ENCODE measurements around the gene NEK9.
"Not testable (repeated sequence)": the region's sequence is repeated elsewhere in the genome, so short reads cannot be mapped to it uniquely, and the experiment has no call there.

Gene NEK9

GRCh38 chr14:75107186-75107585 is 19.7 kb downstream of the NEK9 start:
- DNase-seq (ENCODE audit: low spot score), result no peak

- no peak for DNase-seq (ENCODE audit: low spot score)
These were observed 25.4 kb downstream of the NEK9 start for GRCh38 chr14:75101491-75101890.

GRCh38 chr14:75098682-75099081 is 28.2 kb downstream of the NEK9 start:
- DNase-seq (ENCODE audit: low spot score), result no peak

GRCh38 chr14:75098212-75098611 is 28.6 kb downstream of the NEK9 start:
- no peak for DNase-seq (ENCODE audit: low spot score)

- DNase-seq (ENCODE audit: low spot score), result no peak
These were observed 29.9 kb downstream of the NEK9 start for GRCh38 chr14:75096959-75097358.

GRCh38 chr14:75095690-75096089 is 31.2 kb downstream of the NEK9 start:
- DNase-seq (ENCODE audit: low spot score), result no peak

- no peak for DNase-seq (ENCODE audit: low spot score)
These were observed 32.0 kb downstream of the NEK9 start for GRCh38 chr14:75094896-75095295.

- DNase-seq (ENCODE audit: low spot score), result no peak
These were observed 34.1 kb downstream of the NEK9 start for GRCh38 chr14:75092698-75093097.

GRCh38 chr14:75091251-75091650 is 35.6 kb downstream of the NEK9 start:
- no peak for DNase-seq (ENCODE audit: low spot score)

- DNase-seq (ENCODE audit: low spot score), result no peak
These were observed 36.5 kb downstream of the NEK9 start for GRCh38 chr14:75090353-75090752.

GRCh38 chr14:75088566-75089373 is 38.1 kb downstream of the NEK9 start:
- peak; percentile 72 for DNase-seq (ENCODE audit: low spot score)

- DNase-seq (ENCODE audit: low spot score), result no peak
These were observed 38.7 kb downstream of the NEK9 start for GRCh38 chr14:75088153-75088552.

- DNase-seq (ENCODE audit: low spot score), result no peak
These were observed 42.3 kb downstream of the NEK9 start for GRCh38 chr14:75084513-75084912.

- DNase-seq (ENCODE audit: low spot score), result no peak
These were observed 43.6 kb downstream of the NEK9 start for GRCh38 chr14:75083271-75083670.

GRCh38 chr14:75081660-75082229 is 45.1 kb downstream of the NEK9 start:
- no peak for DNase-seq (ENCODE audit: low spot score)

- DNase-seq (ENCODE audit: low spot score), result no peak
These were observed 47.3 kb downstream of the NEK9 start for GRCh38 chr14:75079521-75079920.

GRCh38 chr14:75077794-75078193 is 49.1 kb downstream of the NEK9 start:
- no peak for DNase-seq (ENCODE audit: low spot score)

- DNase-seq (ENCODE audit: low spot score), result peak; percentile 53
These were observed 56.5 kb downstream of the NEK9 start for GRCh38 chr14:75070383-75070782.

- DNase-seq (ENCODE audit: low spot score), result no peak
These were observed 57.1 kb downstream of the NEK9 start for GRCh38 chr14:75069811-75070145.

- peak; percentile 98 for DNase-seq (ENCODE audit: low spot score)
These were observed 57.6 kb downstream of the NEK9 start, which contains the start of gene ZC2HC1C for GRCh38 chr14:75069121-75069810. Gene ZC2HC1C, plus strand, starts transcription at chr14:75069641. Its CDS starts 933 bp downstream, at chr14:75070574.

GRCh38 chr14:75068294-75069120 is 58.3 kb downstream of the NEK9 start:
- DNase-seq (ENCODE audit: low spot score), result no peak

- DNase-seq (ENCODE audit: low spot score), result not testable (repeated sequence)
These were observed 59.1 kb downstream of the NEK9 start for GRCh38 chr14:75067765-75068164.

Data from AG20443 (cell line).